ENCODE results near the gene ELK3.

ELK3 gene

DNA sequence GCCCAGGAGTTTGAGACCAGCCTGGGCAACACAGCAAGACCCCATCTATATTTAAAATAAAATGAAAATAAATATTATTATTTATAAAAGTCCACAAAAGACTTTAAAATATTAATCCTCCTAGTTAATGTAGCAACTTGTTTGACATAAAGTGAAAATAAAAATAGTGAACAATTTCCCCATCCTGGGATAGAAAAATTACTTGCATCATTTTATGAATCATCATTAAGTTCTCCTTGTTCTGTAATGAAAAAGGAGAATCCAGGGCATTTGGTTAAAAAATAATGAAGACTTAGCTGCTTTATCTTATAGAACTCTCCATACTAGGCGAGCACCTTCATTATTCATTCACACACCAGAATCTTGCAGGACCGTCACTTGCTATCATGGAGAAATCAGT is 66.1 kb downstream of the ELK3 start:
- no peak for DNase-seq

GRCh38 chr12:96260644-96261043 is 66.5 kb downstream of the ELK3 start:
- no peak for DNase-seq

DNA sequence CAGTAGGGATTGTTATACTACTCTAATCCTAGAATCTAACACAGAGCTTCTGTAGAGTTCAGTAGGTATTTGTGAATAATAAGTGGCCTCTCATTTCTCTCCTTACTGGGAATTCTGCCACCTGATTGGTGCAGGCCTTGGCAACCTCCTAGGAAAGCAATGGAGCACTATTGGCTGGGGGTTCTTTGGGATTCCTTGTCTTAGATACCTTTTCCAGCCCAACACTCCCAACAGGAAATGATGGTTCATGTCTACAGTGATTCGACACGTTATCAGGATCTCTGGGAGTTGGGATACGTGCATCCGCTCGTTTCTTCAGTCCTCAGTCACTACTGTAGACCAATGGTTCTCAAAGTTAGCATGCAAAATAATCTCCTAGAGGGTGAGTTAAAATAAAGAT is 67.4 kb downstream of the ELK3 start:
- no peak for DNase-seq

DNA sequence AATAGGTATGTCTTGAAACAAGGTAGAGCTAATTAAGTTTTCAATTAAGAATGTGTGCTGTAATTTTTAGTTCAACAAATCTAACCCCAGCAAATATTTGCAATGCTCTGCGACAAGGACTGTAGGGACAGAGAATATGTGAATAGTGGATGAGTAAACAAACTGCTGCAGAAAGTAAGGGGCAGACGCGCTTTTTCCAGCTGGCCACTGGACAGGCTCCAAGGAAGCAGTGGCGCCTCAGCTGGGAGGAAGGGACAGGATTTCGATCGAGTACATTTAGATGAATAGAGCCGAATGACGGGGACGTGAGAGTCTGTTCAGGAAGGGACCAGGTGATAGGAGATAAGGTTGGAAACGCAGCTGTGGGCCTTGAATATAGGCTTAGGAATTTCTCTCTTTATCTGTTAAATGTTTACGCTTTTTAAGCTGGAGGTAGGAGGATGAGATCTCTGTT is 69.3 kb downstream of the ELK3 start:
- no peak for DNase-seq

- DNase-seq: no peak
These were observed 71.2 kb downstream of the ELK3 start for GRCh38 chr12:96265400-96265799.

DNA sequence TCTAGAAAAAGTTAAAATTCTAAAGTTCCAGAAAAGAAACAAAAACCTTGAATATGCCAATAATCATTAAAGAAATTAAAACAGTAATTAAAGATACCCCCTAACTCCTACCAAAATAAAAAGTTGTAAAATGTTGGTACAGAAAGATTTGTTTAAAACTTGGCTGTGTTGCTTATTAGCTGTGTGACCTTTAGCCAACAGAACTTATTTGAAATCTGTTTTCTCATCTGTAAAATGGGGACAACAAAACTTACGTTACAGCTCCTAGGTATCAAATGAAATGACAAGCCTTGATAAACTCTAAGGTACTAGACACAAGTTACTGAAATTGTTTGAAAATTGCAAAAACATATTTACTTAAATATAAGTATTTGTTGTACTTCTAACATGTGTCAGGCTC is 71.7 kb downstream of the ELK3 start:
- DNase-seq: no peak

- DNase-seq: no peak
These were observed 72.1 kb downstream of the ELK3 start for GRCh38 chr12:96266238-96266637.

DNA sequence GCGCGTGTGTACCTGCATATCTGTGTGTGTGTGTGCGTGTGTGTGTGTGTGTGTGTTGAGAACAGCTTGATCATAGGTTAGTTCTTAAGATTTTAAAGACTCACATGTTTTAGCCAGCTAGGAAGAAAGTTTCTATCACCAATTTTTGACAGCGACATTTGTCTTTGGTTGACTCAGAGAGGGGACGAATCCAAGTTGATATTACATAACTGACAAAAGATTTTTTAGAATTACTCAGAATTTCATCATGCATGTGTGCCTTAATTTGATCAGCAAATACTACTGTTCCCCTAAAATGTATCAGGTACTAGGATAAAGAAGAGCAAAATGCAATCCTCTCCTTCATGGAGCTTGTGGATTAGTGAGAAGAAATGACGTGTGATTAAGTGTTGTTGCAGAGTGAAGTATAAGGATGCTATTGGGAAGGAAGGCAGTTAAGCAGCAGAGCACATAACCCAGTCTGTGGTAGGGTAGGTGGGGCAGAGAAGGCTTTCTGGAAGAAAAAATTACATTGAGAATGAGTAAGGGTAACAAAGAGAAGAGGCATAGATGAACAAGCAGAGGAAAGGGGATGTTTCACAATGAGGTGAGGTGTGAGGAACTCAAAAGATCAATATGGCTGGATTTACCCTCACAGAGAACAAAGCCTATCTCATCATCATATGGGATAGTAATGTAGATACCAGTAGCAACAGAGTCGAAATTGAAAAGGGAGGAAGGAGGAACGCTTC is 77.5 kb downstream of the ELK3 start:
- DNase-seq: peak; percentile 13

- no peak for DNase-seq
These were observed 80.2 kb downstream of the ELK3 start for GRCh38 chr12:96274331-96274730.

DNA sequence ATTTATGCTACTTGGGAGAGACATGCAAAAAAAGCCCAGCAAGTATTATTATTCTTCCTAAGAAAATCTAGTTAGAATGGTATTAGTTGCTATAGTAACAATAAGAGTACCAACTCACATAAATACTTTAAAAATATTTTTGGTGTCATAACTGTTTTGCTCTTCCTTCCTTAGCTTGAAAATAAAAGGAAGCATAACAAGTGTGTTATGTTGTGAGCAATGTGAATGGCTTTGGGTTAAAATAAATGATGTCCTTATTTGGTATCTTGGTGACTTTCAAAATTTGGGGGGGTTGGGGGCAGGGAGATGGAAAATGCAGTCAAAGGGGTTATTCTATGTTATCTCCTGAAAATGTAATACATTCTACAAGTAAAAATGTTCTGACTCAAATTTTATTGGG is 91.0 kb downstream of the ELK3 start:
- DNase-seq: no peak

GRCh38 chr12:96289067-96289466 is 94.9 kb downstream of the ELK3 start:
- no peak for DNase-seq

DNA sequence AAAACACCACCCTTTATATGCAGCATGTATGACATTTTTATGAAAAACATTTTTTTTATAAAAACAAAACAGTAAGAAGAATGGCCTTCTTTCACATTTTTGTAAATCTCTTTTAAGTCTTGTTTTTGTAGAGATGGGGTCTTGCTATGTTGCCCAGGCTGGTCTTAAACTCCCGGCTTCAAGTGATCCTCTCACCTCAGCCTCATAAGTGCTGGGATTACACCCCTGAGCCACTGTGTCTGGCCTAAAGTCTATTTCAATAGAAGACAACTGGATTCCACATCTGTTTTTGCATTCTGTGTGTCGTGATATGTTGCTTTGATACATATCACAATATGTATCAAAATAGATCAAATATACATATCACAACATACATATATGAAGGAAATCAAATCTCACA is 98.9 kb downstream of the ELK3 start:
- DNase-seq: no peak

- DNase-seq: no peak
These were observed 100.7 kb downstream of the ELK3 start for GRCh38 chr12:96294831-96295230.

DNA sequence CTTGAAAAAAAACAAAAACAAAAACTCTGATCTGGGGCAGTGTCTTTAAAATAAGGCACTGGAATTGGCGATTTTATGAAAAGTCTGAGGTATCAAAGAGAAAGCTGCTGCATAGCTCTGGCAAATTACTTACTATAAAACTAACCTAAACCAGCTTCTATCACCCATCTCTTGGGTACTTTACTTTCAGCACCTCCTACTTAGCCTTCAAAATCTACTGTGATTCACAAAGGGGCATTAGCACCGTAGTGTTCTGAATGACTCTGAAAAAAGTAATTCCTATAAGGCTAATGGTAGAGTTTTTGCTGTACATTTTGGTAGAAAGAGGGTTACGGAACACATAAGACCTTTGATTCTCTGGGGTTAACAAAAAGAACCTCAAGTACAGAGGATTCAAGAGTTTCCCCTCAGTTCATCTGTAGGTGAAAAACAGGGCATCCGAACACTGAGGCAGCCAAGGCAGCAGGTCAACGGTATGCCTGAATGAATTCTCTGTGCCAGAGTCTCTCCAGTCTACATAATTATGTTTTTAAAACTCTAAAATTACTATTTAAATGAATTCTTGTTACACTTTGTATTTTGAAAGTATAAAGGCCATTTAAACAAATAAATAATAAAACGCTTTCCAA is 101.5 kb downstream of the ELK3 start:
- DNase-seq: no peak

GRCh38 chr12:96297504-96297903 is 103.3 kb downstream of the ELK3 start:
- DNase-seq: no peak

- no peak for DNase-seq
These were observed 105.9 kb downstream of the ELK3 start for GRCh38 chr12:96300064-96300463.

DNA sequence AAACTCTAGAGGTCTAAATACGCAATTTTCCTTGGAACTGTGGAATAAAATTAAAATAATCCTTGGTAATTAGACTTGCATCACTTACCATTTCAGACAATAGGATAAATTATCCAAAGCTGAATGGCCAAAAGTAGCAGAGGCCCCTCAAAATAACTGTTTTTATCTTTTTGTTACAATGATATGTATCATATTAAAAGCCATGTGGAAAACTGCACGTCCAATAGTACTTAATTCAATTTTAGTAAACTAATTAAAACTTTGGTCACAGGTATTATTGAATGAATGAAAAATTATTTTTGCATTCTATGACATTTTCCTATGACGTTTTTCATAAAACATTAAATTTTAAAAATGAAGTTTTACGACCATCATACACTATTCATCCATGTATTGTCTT is 107.6 kb downstream of the ELK3 start:
- DNase-seq: no peak

GRCh38 chr12:96302687-96303310 is 108.6 kb downstream of the ELK3 start:
- no peak for DNase-seq

DNA sequence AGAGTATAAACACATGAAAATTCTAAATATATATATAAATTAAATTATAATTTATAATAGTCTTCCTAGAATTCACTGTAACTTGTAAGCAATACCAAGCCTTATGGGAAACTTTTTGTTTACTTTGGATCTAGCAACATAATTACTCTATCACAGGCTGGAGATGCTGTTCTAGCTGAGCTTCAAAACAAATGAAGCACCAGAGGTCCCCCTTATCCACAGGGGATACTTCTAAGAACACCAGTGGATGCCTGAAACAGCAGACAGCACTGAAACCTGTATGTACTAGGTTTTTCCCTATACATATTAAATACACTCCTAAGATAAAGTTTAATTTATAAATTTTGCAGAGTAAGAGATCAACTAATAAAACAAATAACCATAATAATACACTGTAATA is 109.5 kb downstream of the ELK3 start:
- no peak for DNase-seq

DNA sequence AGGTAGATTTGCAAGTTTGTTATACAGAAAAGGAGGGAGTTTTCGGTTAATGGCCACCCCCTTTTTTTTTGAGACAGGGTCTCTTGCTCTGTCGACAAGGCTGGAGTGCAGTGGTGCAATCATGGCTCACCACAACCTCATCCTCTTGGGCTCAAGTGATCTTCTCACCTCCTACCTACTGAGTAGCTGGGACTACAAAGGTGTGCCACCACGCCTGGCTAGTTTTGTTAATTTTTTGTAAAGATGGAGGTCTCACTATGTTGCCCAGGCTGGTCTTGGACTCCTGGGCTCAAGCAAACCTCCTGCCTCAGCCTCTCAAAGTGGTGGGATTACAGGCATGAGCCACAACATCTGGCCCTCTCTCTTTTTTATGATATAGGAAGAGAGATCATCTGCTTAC is 111.5 kb downstream of the ELK3 start:
- no peak for DNase-seq

DNA sequence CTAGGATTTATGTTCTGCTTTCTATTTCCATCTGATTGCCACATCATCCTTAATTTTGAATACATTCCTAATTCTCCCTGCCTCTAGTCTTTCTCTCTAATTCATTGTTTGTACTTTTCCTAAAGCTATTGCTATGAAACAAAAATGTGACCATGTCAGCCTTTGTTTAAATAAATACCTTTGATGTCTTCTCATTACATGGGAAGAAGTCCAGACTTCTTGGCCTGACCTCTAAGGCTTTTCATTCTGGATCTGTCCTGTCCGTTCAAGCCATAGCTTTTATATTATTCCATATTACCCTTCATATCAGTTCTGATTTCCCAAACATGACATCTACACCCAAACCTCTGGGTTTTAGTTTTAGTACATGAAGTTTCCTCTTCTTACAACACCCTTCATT is 114.7 kb downstream of the ELK3 start:
- no peak for DNase-seq

DNA sequence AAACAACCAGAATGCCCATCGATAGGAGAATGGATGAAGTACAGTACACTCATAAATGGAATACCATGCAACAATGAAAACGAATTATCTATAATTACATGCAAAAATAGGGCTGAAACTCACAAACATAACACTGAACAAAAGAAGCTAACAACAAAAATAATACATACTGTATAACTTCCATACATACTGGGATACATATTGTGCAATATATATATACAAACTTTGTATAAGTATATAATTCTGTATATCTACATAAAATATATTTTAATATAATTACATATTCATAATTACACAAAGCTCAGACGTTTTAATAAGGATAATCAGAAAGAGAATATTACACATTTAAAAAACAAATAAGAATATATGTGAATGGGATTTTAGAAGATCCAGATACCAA is 115.9 kb downstream of the ELK3 start:
- no peak for DNase-seq

- DNase-seq: no peak
These were observed 117.0 kb downstream of the ELK3 start for GRCh38 chr12:96311191-96311590.

DNA sequence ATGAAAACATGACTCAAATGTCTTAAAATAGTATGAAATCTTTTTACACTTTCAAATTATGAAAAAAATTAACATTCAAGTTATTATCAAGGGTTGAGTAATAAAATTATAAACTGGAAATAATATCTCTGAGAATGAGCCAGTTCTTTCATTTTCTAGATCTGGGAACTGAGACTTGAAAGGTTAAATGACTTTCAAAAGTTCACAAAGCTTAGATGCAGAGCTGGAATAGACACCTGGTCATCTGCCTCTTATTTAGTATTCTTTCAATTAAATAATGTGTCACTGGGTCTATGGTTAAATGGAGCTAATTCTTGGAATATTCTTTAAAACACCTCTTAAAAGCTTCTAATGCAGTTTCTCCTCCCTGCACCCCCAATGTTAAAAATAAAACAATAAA is 119.4 kb downstream of the ELK3 start:
- no peak for DNase-seq

GRCh38 chr12:96314723-96315122 is 120.5 kb downstream of the ELK3 start:
- DNase-seq: no peak
